Gastrocnemius medialis (tissue), 4 donors: ENCODE results near the gene RAB6B.

Source experiments
- CTCF ChIP-seq, 5 experiments: fragments of 450-650 bp in 3 of 5; fragments of 200-600 bp in 2 of 5; sonication (generic) in 2 of 5; IDR thresholded peaks in 4 of 5; conservative IDR thresholded peaks in 1 of 5; 1 replicate in 4 of 5; 2 replicates in 1 of 5; pipeline ENCODE4 v1.5.1; 2016 to 2019; ENCODE audit warnings: antibody characterized with exemption in 5 of 5, mild to moderate bottlenecking in 3 of 5, moderate library complexity in 3 of 5
- POLR2A ChIP-seq, 2 donors: fragments of 450-650 bp; IDR thresholded peaks; one replicate each; pipeline ENCODE4 v1.6.1; 2017; ENCODE audit warnings: antibody characterized with exemption in 2 of 2, mild to moderate bottlenecking in 2 of 2, moderate library complexity in 2 of 2

- no peak for TF ChIP-seq CTCF (IDR thresholded peaks at IDR 0.05 in 4 of 5, conservative IDR thresholded peaks at IDR 0.05 in 1 of 5)
- TF ChIP-seq POLR2A (IDR thresholded peaks at IDR 0.05) = no peak
Measured at GRCh38 chr3:133851266-133851906, 44.3 kb downstream of the RAB6B start.
